Activated CD8-positive, alpha-beta memory T cell treated with anti-CD3 and anti-CD28 coated beads for 1 hour (primary cell): Measurements from ENCODE around the gene TYR.
"Not testable (repeated sequence)": the region's sequence is repeated elsewhere in the genome, so short reads cannot be mapped to it uniquely, and the experiment has no call there.

ENCODE experiments used
- DNase-seq, 2 donors: peaks; one replicate each; pipeline ENCODE4 v3.0.0-alpha.2; 2020; ENCODE audit warnings: low read depth in 1 of 2; ENCODE audit errors: extremely low read depth in 1 of 2

Gene TYR

GRCh38 chr11:89342880-89343572, 165.4 kb downstream of the TYR start:
- DNase-seq = not testable (repeated sequence)
